SK-N-SH (cell line): ENCODE results near the gene ADGRA1.

Source experiments
- CTCF ChIP-seq: fragments of 200-600 bp; sonication (generic); IDR thresholded peaks from 2 replicates; pipeline ENCODE4 v1.6.1; 2017; ENCODE audit warnings: antibody characterized with exemption, mild to moderate bottlenecking, moderate library complexity
- EP300 ChIP-seq, 2 experiments: IDR thresholded peaks; 2 replicates each; pipeline versions ENCODE4 v1.4.0 to v1.6.1; 2012; ENCODE audit warnings: borderline replicate concordance in 1 of 2, low read depth in 1 of 2, low read length in 1 of 2
- FOSL2 ChIP-seq: IDR thresholded peaks from 2 replicates; pipeline ENCODE4 v1.4.0; 2012; ENCODE audit warnings: low read depth, mild to moderate bottlenecking, moderate library complexity, borderline replicate concordance
- GABPA ChIP-seq: IDR thresholded peaks from 2 replicates; pipeline ENCODE4 v1.4.0; 2012; ENCODE audit warnings: low read depth, mild to moderate bottlenecking
- GATA2 ChIP-seq: sonication (generic); formaldehyde crosslinking; IDR thresholded peaks from 2 replicates; pipeline ENCODE4 v1.5.0; 2020; ENCODE audit warnings: mild to moderate bottlenecking, missing genetic modification reagents
- IRF3 ChIP-seq: fragments of 150-350 bp; IDR thresholded peaks from 2 replicates; pipeline ENCODE4 v1.6.1; 2016; ENCODE audit warnings: mild to moderate bottlenecking, low read depth, low read length
- JUND ChIP-seq: IDR thresholded peaks from 2 replicates; pipeline ENCODE4 v1.4.0; 2012
- POLR2AphosphoS5 ChIP-seq: IDR thresholded peaks from 2 replicates; pipeline ENCODE4 v1.6.1; 2012; ENCODE audit warnings: low read depth, low read length
- RAD21 ChIP-seq: IDR thresholded peaks from 2 replicates; pipeline ENCODE4 v1.6.1; 2012; ENCODE audit warnings: mild to moderate bottlenecking, low read length
- RFX5 ChIP-seq: IDR thresholded peaks from 2 replicates; pipeline ENCODE4 v1.6.1; 2012; ENCODE audit warnings: mild to moderate bottlenecking, improper control_type of control experiment, low read length
- TCF12 ChIP-seq: IDR thresholded peaks from 2 replicates; pipeline ENCODE4 v1.4.0; 2012
- YY1 ChIP-seq: IDR thresholded peaks from 2 replicates; pipeline ENCODE4 v1.4.0; 2012; ENCODE audit warnings: low read depth, mild to moderate bottlenecking

- TF ChIP-seq CTCF (no peak), TCF12 (no peak), EP300 (IDR thresholded peaks at IDR 0.05; ENCODE audit: borderline replicate concordance in 1 of 2, low read depth in 1 of 2, low read length in 1 of 2) (no peak), FOSL2 (no peak), IRF3 (no peak), POLR2AphosphoS5 (no peak), RFX5 (no peak), YY1 (no peak), RAD21 (no peak), GABPA (no peak), GATA2 (CRISPR knock-in tag) (no peak), JUND (no peak)
Measured at GRCh38 chr10:133131053-133131452, 43.3 kb downstream of the ADGRA1 start.
